HG03025 (cell line): ENCODE data around the gene STXBP5L.
"Not testable (repeated sequence)": the region's sequence is repeated elsewhere in the genome, so short reads cannot be mapped to it uniquely, and the experiment has no call there.

Experiments
- ATAC-seq: cut with Tn5 transposase; IDR thresholded peaks from one replicate; pipeline ENCODE4 v1.9.1; 2021; ENCODE audit warnings: mild to moderate bottlenecking, moderate library complexity; ENCODE audit not compliant: unreplicated experiment, low FRiP score

STXBP5L gene

GRCh38 chr3:121223116-121223515, 315.1 kb downstream of the STXBP5L start:
- no peak for ATAC-seq

- no peak for ATAC-seq
Measured at GRCh38 chr3:121228971-121229370, 321.0 kb downstream of the STXBP5L start.

GRCh38 chr3:121230194-121230593, 322.2 kb downstream of the STXBP5L start:
- not testable (repeated sequence) for ATAC-seq

- ATAC-seq: no peak
Measured at GRCh38 chr3:121231872-121232271, 323.9 kb downstream of the STXBP5L start.

GRCh38 chr3:121232309-121233225, 324.6 kb downstream of the STXBP5L start:
- ATAC-seq: no peak

GRCh38 chr3:121243208-121243607, 335.2 kb downstream of the STXBP5L start:
- no peak for ATAC-seq

- no peak for ATAC-seq
Measured at GRCh38 chr3:121252676-121253075, 344.7 kb downstream of the STXBP5L start.

- no peak for ATAC-seq
Measured at GRCh38 chr3:121269389-121269788, 361.4 kb downstream of the STXBP5L start.

GRCh38 chr3:121274411-121274810, 366.4 kb downstream of the STXBP5L start:
- ATAC-seq: no peak

- no peak for ATAC-seq
Measured at GRCh38 chr3:121295452-121295851, 387.4 kb downstream of the STXBP5L start.

GRCh38 chr3:121295979-121296378, 388.0 kb downstream of the STXBP5L start:
- no peak for ATAC-seq

- ATAC-seq: no peak
Measured at GRCh38 chr3:121324320-121324719, 416.3 kb downstream of the STXBP5L start.

- ATAC-seq: no peak
Measured at GRCh38 chr3:121330118-121330517, 422.1 kb downstream of the STXBP5L start.

GRCh38 chr3:121330634-121331033, 422.6 kb downstream of the STXBP5L start:
- ATAC-seq: no peak

- not testable (repeated sequence) for ATAC-seq
Measured at GRCh38 chr3:121355960-121356359, 448.0 kb downstream of the STXBP5L start.

GRCh38 chr3:121362035-121362734, 454.2 kb downstream of the STXBP5L start:
- no peak for ATAC-seq

- ATAC-seq: not testable (repeated sequence)
Measured at GRCh38 chr3:121388308-121388707, 480.3 kb downstream of the STXBP5L start.

- ATAC-seq: not testable (repeated sequence)
Measured at GRCh38 chr3:121395967-121396366, 488.0 kb downstream of the STXBP5L start.

GRCh38 chr3:121398051-121398450, 490.0 kb downstream of the STXBP5L start:
- ATAC-seq: not testable (repeated sequence)

- ATAC-seq: no peak
Measured at GRCh38 chr3:121399820-121400219, 491.8 kb downstream of the STXBP5L start.

GRCh38 chr3:121405631-121406030, 497.6 kb downstream of the STXBP5L start:
- no peak for ATAC-seq

- ATAC-seq: no peak
Measured at GRCh38 chr3:121411523-121411922, 503.5 kb downstream of the STXBP5L start.
